Gastroesophageal sphincter (tissue), 3 donors: Measurements from ENCODE around the gene PPP1R14C.

Experiments
- CTCF ChIP-seq, 4 experiments: fragments of 200-600 bp in 2 of 4; fragments of 450-650 bp in 2 of 4; sonication (generic) in 1 of 4; IDR thresholded peaks; one replicate each; pipeline ENCODE4 v1.5.1; 2017 to 2019; ENCODE audit warnings: antibody characterized with exemption in 4 of 4, mild to moderate bottlenecking in 2 of 4, moderate library complexity in 2 of 4
- EP300 ChIP-seq: sonication (generic); formaldehyde crosslinking; IDR thresholded peaks from one replicate; pipeline ENCODE4 v1.6.1; 2017; ENCODE audit warnings: antibody characterized with exemption, mild to moderate bottlenecking
- POLR2A ChIP-seq, 2 donors: fragments of 450-650 bp; IDR thresholded peaks; one replicate each; pipeline ENCODE4 v1.6.1; 2017; ENCODE audit warnings: antibody characterized with exemption in 2 of 2, mild to moderate bottlenecking in 2 of 2, moderate library complexity in 1 of 2
- POLR2AphosphoS5 ChIP-seq: sonication (generic); formaldehyde crosslinking; IDR thresholded peaks from one replicate; pipeline ENCODE4 v1.6.1; 2017; ENCODE audit warnings: antibody characterized with exemption

DNA sequence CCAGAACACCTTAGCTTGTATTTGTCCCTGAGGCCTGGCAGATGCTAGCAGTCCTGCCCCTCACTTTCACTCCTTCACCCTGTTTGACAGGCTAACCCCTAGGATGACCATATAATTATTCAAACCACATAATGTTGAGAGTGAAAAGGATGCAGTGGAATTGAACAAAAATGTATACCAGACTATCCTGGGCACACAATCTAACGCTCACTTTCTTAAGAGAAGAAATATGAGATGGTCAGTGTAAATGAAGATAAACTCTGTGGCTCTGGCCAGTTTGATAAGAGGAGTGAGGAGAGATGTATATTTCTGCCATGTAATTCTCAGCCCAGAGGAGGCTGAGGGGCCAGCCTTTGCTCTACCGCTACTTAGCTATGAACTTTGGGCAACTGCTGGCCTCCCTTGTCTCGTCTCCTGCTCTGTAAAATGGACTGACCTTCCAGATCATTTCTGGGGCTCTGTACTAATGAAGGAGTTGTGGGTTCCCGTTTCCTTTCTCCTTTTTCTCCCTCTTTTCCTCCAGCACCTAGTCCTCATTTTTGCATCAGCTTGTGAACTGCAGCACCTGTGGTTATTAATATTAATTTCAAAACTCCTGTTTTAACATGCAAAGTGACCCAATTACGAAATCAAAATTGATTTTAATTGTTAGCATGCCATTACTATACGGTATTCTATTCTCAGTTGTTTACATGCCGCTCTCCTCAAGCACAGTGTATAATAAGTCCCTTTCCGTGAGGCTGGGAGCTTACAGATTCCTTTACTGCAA is 133.5 kb downstream of the PPP1R14C start:
- TF ChIP-seq POLR2AphosphoS5 (no peak), CTCF (IDR thresholded peaks at IDR 0.05) (no peak), POLR2A (IDR thresholded peaks at IDR 0.05) (no peak), EP300 (no peak)
